Gastroesophageal sphincter (tissue), 3 donors: Measurements from ENCODE around the gene AK1.

Source experiments
- EP300 ChIP-seq: sonication (generic); formaldehyde crosslinking; IDR thresholded peaks from one replicate; pipeline ENCODE4 v1.6.1; 2017; ENCODE audit warnings: antibody characterized with exemption, mild to moderate bottlenecking
- POLR2AphosphoS5 ChIP-seq: sonication (generic); formaldehyde crosslinking; IDR thresholded peaks from one replicate; pipeline ENCODE4 v1.6.1; 2017; ENCODE audit warnings: antibody characterized with exemption
- TF ChIP-seq, protein P1 (sequence below), 4 experiments: fragments of 200-600 bp in 2 of 4; fragments of 450-650 bp in 2 of 4; sonication (generic) in 1 of 4; IDR thresholded peaks; one replicate each; pipeline ENCODE4 v1.5.1; 2017 to 2019; ENCODE audit warnings: antibody characterized with exemption in 4 of 4, mild to moderate bottlenecking in 2 of 4, moderate library complexity in 2 of 4

GRCh38 chr9:127817881-127818434 lies 59.5 kb downstream of the AK1 start:
- no peak for TF ChIP-seq POLR2AphosphoS5
- TF ChIP-seq, protein P1, sequence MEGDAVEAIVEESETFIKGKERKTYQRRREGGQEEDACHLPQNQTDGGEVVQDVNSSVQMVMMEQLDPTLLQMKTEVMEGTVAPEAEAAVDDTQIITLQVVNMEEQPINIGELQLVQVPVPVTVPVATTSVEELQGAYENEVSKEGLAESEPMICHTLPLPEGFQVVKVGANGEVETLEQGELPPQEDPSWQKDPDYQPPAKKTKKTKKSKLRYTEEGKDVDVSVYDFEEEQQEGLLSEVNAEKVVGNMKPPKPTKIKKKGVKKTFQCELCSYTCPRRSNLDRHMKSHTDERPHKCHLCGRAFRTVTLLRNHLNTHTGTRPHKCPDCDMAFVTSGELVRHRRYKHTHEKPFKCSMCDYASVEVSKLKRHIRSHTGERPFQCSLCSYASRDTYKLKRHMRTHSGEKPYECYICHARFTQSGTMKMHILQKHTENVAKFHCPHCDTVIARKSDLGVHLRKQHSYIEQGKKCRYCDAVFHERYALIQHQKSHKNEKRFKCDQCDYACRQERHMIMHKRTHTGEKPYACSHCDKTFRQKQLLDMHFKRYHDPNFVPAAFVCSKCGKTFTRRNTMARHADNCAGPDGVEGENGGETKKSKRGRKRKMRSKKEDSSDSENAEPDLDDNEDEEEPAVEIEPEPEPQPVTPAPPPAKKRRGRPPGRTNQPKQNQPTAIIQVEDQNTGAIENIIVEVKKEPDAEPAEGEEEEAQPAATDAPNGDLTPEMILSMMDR (IDR thresholded peaks at IDR 0.05) = no peak
- no peak for TF ChIP-seq EP300
